HEK293 (cell line): ENCODE results near the gene RBFOX2.

ENCODE experiments used
- CTCF ChIA-PET: fragments of 350-600 bp; formaldehyde crosslinking; extraction: SDS; loops from one replicate; lab custom pipeline; 2021; ENCODE audit warnings: antibody characterized with exemption; lab: Yijun Ruan, JAX
- POLR2A ChIA-PET: fragments of 300-600 bp; formaldehyde crosslinking; extraction: SDS; loops from one replicate; lab custom pipeline; 2020; ENCODE audit warnings: antibody characterized with exemption, inconsistent platforms; lab: Yijun Ruan, JAX
- H3K27ac ChIP-seq: fragments of 200-500 bp; sonication (Bioruptor generic); 2 replicates; pipeline ENCODE4 v1.5.1; 2014; ENCODE audit warnings: low read depth, low read length, control low read depth, inconsistent platforms; ENCODE audit errors: extremely low read depth
- H3K36me3 ChIP-seq, 2 experiments: fragments of 200-500 bp in 1 of 2; sonication (Bioruptor generic) in 1 of 2; 1 replicate in 1 of 2; 2 replicates in 1 of 2; pipeline ENCODE4 v1.5.1; 2014 to 2017; ENCODE audit warnings: inconsistent platforms in 2 of 2, low read length in 2 of 2; ENCODE audit not compliant: control insufficient read depth in 2 of 2, insufficient read depth in 1 of 2
- H3K4me1 ChIP-seq: fragments of 200-500 bp; sonication (Bioruptor generic); 2 replicates; pipeline ENCODE4 v1.5.1; 2014; ENCODE audit warnings: mild to moderate bottlenecking, low read length, inconsistent platforms; ENCODE audit not compliant: control insufficient read depth, insufficient read depth
- H3K4me3 ChIP-seq: 2 replicates; pipeline ENCODE4 v1.5.1; 2011; ENCODE audit warnings: low read depth, mild to moderate bottlenecking, control low read depth, low read length, moderate library complexity
- H3K9me3 ChIP-seq: fragments of 200-500 bp; sonication (Bioruptor generic); 2 replicates; pipeline ENCODE4 v1.5.1; 2014; ENCODE audit warnings: low read depth, low read length, inconsistent platforms; ENCODE audit not compliant: control insufficient read depth, insufficient read depth
- PRDM1 ChIP-seq: fragments of 450-650 bp; formaldehyde crosslinking; IDR thresholded peaks from 2 replicates; pipeline ENCODE4; 2016; ENCODE audit warnings: missing biosample characterization, missing genetic modification characterization
- PRDM6 ChIP-seq: fragments of 450-650 bp; formaldehyde crosslinking; IDR thresholded peaks from 2 replicates; pipeline ENCODE4 v1.5.1; 2017; ENCODE audit warnings: missing biosample characterization, missing genetic modification characterization
- SP3 ChIP-seq: fragments of 450-650 bp; formaldehyde crosslinking; IDR thresholded peaks from 2 replicates; pipeline ENCODE4 v1.5.1; 2016; ENCODE audit warnings: missing biosample characterization, missing genetic modification characterization
- TCF7L2 ChIP-seq: IDR thresholded peaks from 2 replicates; pipeline ENCODE4 v1.6.1; 2011; ENCODE audit warnings: low read depth, mild to moderate bottlenecking, inconsistent platforms, low read length, moderate library complexity, borderline replicate concordance
- ZBTB48 ChIP-seq: fragments of 450-650 bp; formaldehyde crosslinking; IDR thresholded peaks from 2 replicates; pipeline ENCODE4 v1.5.1; 2016; ENCODE audit warnings: missing biosample characterization, missing genetic modification characterization
- ZNF157 ChIP-seq: fragments of 450-650 bp; formaldehyde crosslinking; IDR thresholded peaks from 2 replicates; pipeline ENCODE4 v1.5.1; 2016; ENCODE audit warnings: missing biosample characterization, missing genetic modification characterization
- ZNF16 ChIP-seq: fragments of 450-650 bp; formaldehyde crosslinking; IDR thresholded peaks from 2 replicates; pipeline ENCODE4 v1.5.1; 2016; ENCODE audit warnings: low read depth, missing biosample characterization, missing genetic modification characterization
- ZNF350 ChIP-seq: fragments of 450-650 bp; formaldehyde crosslinking; IDR thresholded peaks from 2 replicates; pipeline ENCODE4 v1.5.0; 2017; ENCODE audit warnings: missing biosample characterization, mild to moderate bottlenecking, missing genetic modification characterization
- ZNF354C ChIP-seq: fragments of 450-650 bp; formaldehyde crosslinking; IDR thresholded peaks from 2 replicates; pipeline ENCODE4 v1.5.1; 2016; ENCODE audit warnings: missing biosample characterization, missing genetic modification characterization, low read depth, borderline replicate concordance
- ZNF623 ChIP-seq: fragments of 450-650 bp; formaldehyde crosslinking; IDR thresholded peaks from 2 replicates; pipeline ENCODE4 v1.5.1; 2016; ENCODE audit warnings: missing biosample characterization, missing genetic modification characterization
- ZSCAN18 ChIP-seq: fragments of 450-650 bp; formaldehyde crosslinking; IDR thresholded peaks from 2 replicates; pipeline ENCODE4 v1.5.1; 2016; ENCODE audit warnings: missing biosample characterization, missing genetic modification characterization
- TF ChIP-seq, protein P1 (sequence below): fragments of 450-650 bp; formaldehyde crosslinking; IDR thresholded peaks from 2 replicates; pipeline ENCODE4 v1.5.1; 2016; ENCODE audit warnings: missing biosample characterization, missing genetic modification characterization
- TF ChIP-seq, protein P2 (sequence below): fragments of 450-650 bp; formaldehyde crosslinking; IDR thresholded peaks from 2 replicates; pipeline ENCODE4 v1.5.1; 2016; ENCODE audit warnings: missing biosample characterization, missing genetic modification characterization
- TF ChIP-seq, protein P3 (sequence below): sonication (generic); formaldehyde crosslinking; IDR thresholded peaks from 2 replicates; pipeline ENCODE4 v1.8.1; 2022; ENCODE audit warnings: mild to moderate bottlenecking, moderate library complexity, missing genetic modification reagents

The RBFOX2 gene

DNA sequence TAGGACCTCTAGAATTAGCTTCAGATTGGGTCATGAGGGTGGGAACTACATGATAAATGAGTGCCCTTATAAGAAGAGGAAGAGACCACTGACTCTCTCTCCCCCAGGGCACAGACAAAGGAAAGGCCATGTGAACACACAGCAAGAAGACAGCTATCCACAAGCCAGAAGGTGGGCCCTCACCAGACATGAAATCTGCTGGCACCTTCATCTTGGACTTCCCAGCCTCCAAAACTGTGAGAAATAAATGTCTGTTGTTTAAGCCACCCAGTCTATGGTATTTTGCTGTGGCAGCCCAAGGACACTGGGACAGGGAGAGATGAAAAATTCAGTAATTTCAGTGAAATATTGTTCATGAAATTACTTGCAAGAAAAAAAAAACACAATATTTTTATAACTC lies 5.9 kb downstream of the RBFOX2 start (continued):
- TF ChIP-seq ZNF350 (tag by site-specific recombination) = no peak
- TF ChIP-seq, protein P1, sequence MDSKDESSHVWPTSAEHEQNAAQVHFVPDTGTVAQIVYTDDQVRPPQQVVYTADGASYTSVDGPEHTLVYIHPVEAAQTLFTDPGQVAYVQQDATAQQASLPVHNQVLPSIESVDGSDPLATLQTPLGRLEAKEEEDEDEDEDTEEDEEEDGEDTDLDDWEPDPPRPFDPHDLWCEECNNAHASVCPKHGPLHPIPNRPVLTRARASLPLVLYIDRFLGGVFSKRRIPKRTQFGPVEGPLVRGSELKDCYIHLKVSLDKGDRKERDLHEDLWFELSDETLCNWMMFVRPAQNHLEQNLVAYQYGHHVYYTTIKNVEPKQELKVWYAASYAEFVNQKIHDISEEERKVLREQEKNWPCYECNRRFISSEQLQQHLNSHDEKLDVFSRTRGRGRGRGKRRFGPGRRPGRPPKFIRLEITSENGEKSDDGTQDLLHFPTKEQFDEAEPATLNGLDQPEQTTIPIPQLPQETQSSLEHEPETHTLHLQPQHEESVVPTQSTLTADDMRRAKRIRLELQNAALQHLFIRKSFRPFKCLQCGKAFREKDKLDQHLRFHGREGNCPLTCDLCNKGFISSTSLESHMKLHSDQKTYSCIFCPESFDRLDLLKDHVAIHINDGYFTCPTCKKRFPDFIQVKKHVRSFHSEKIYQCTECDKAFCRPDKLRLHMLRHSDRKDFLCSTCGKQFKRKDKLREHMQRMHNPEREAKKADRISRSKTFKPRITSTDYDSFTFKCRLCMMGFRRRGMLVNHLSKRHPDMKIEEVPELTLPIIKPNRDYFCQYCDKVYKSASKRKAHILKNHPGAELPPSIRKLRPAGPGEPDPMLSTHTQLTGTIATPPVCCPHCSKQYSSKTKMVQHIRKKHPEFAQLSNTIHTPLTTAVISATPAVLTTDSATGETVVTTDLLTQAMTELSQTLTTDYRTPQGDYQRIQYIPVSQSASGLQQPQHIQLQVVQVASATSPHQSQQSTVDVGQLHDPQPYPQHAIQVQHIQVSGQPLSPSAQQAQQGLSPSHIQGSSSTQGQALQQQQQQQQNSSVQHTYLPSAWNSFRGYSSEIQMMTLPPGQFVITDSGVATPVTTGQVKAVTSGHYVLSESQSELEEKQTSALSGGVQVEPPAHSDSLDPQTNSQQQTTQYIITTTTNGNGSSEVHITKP (tag by site-specific recombination) = 0 out of 2 replicates have a peak, but pooled peaks have one; percentile 28
- no peak for TF ChIP-seq ZNF623 (tag by site-specific recombination)
- no peak for TF ChIP-seq ZNF157 (tag by site-specific recombination)
- no peak for TF ChIP-seq TCF7L2
- TF ChIP-seq ZNF16 (tag by site-specific recombination) = no peak
- TF ChIP-seq SP3 (tag by site-specific recombination) = no peak

DNA sequence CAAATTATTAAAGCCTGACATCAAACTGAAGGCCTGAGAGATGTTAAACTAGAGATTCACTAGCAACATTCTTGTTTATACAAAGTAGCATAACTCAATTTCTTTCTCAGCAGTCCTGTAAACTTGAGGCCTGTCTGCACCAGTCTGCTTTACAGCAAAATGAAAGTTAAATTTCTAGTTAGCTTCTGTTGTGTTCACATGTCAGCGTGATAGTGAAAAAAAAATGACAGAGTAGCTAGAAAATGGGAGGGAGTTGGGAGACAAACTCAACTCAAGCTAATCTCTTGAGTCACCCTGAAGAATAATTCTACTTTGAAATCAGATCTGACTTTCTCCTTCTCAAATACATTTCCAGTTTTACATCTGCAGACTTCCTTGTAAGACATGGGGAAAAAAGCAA lies 6.5 kb downstream of the RBFOX2 start:
- no peaks in the 10 kb centered on the region for H3K9me3 ChIP-seq
- no peak overlapping the region for H3K27ac ChIP-seq
- CTCF ChIA-PET = interaction anchor here (0.7 to 4.4 kb wide), 2 partner anchors 43 to 203 kb away, joined by 3 to 36 read pairs; no protein-coding TSS in a partner anchor
- H3K36me3 ChIP-seq = peaks cover 0 to 7% of the 10 kb centered on the region in 2 experiments; a peak in 2 of 3 replicates
- no peak overlapping the region for H3K4me3 ChIP-seq
- peak; percentile 44; the same call in 1 of the 2 replicates for TF ChIP-seq PRDM1 (tag by site-specific recombination)
- no peak for TF ChIP-seq ZNF354C (tag by site-specific recombination)
- peak; percentile 75 for TF ChIP-seq PRDM6 (tag by site-specific recombination)
- no peak for TF ChIP-seq ZNF16 (tag by site-specific recombination)
- POLR2A ChIA-PET = no interaction called here
- peaks cover 24% of the 10 kb centered on the region for H3K4me1 ChIP-seq

GRCh38 chr22:36021606-36022153 lies 6.9 kb downstream of the RBFOX2 start:
- POLR2A ChIA-PET = no interaction called here
- no peak overlapping the region for H3K4me3 ChIP-seq
- no peak overlapping the region for H3K27ac ChIP-seq
- peaks cover 22% of the 10 kb centered on the region for H3K4me1 ChIP-seq
- CTCF ChIA-PET = interaction anchor here (0.7 to 4.4 kb wide), 2 partner anchors 44 to 204 kb away, joined by 3 to 36 read pairs; no protein-coding TSS in a partner anchor
- TF ChIP-seq, protein P2, sequence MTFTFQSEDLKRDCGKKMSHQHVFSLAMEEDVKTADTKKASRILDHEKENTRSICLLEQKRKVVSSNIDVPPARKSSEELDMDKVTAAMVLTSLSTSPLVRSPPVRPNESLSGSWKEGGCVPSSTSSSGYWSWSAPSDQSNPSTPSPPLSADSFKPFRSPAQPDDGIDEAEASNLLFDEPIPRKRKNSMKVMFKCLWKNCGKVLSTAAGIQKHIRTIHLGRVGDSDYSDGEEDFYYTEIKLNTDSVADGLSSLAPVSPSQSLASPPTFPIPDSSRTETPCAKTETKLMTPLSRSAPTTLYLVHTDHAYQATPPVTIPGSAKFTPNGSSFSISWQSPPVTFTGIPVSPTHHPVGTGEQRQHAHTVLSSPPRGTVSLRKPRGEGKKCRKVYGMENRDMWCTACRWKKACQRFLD (tag by site-specific recombination) = no peak
- TF ChIP-seq ZSCAN18 (tag by site-specific recombination) = no peak
- peak; percentile 55; the same call in 1 of the 2 replicates for TF ChIP-seq ZBTB48 (tag by site-specific recombination)
- TF ChIP-seq, protein P3, sequence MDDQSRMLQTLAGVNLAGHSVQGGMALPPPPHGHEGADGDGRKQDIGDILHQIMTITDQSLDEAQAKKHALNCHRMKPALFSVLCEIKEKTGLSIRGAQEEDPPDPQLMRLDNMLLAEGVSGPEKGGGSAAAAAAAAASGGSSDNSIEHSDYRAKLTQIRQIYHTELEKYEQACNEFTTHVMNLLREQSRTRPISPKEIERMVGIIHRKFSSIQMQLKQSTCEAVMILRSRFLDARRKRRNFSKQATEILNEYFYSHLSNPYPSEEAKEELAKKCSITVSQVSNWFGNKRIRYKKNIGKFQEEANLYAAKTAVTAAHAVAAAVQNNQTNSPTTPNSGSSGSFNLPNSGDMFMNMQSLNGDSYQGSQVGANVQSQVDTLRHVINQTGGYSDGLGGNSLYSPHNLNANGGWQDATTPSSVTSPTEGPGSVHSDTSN (CRISPR knock-in tag) = no peak
- H3K9me3 ChIP-seq = no peaks in the 10 kb centered on the region
- H3K36me3 ChIP-seq = peaks cover 0 to 7% of the 10 kb centered on the region in 2 experiments; a peak in 2 of 3 replicates
